HepG2 (cell line): Measurements from ENCODE around the gene TRIM7. TPM values are rescaled to one million over a fixed set of nuclear protein-coding genes. Genes with fewer than 3 reads are reported as not detected.

ENCODE experiments used
- ATAC-seq: fragments of 200-7000 bp; cut with Tn5 transposase; 3 replicates; pipeline ENCODE4 v1.9.1; 2020; ENCODE audit warnings: mild to moderate bottlenecking, moderate library complexity
- BruUV-seq: library from RNA; stranded (reverse); fragments of 400-500 nt; replicated peaks from 2 replicates; lab custom pipeline; 2021; lab: Mats Ljungman, UMichigan
- CTCF ChIA-PET: fragments of 300-600 bp; formaldehyde crosslinking; extraction: SDS; loops from one replicate; lab custom pipeline; 2021; ENCODE audit warnings: low total read pairs, inconsistent platforms, low intra/inter-chr PET ratio; lab: Yijun Ruan, JAX
- POLR2A ChIA-PET: fragments of 350-600 bp; sonication (Branson Sonifier 250); formaldehyde crosslinking; loops from one replicate; lab custom pipeline; 2020; ENCODE audit warnings: antibody characterized with exemption, inconsistent platforms; lab: Yijun Ruan, JAX
- DNase-seq: peaks from one replicate; pipeline ENCODE4 v3.0.0-alpha.2; 2015; ENCODE audit warnings: low spot score
- FAIRE-seq: peaks from 3 replicates; lab custom pipeline; 2011; peaks lifted over from hg19 to GRCh38; lab: Jason Lieb, UNC
- H2AFZ ChIP-seq: one replicate; pipeline ENCODE4 v1.6.1; 2011; ENCODE audit warnings: low read length, inconsistent platforms
- H3K27ac ChIP-seq: fragments of 300-600 bp; 3 replicates; pipeline ENCODE4 v1.8.0; 2011; ENCODE audit warnings: mixed run types, mild to moderate bottlenecking, mixed read lengths, low read length, inconsistent platforms; ENCODE audit not compliant: insufficient read depth; ENCODE audit errors: extremely low read length
- H3K27me3 ChIP-seq, 2 experiments: fragments of 200-600 bp in 1 of 2; 2 replicates in 1 of 2; 3 replicates in 1 of 2; pipeline versions ENCODE4 v1.6.0 to v1.8.0; 2011; ENCODE audit warnings: low read length in 2 of 2, mild to moderate bottlenecking in 2 of 2, moderate library complexity in 2 of 2, inconsistent platforms in 1 of 2; ENCODE audit not compliant: insufficient read depth in 2 of 2, control insufficient read depth in 1 of 2
- H3K36me3 ChIP-seq, 2 experiments: fragments of 200-600 bp in 1 of 2; replicated peaks in 1 of 2; 2 replicates in 1 of 2; 3 replicates in 1 of 2; pipeline versions ENCODE4 v1.5.1 to v1.8.0; 2011; ENCODE audit warnings: low read length in 2 of 2, inconsistent platforms in 1 of 2; ENCODE audit not compliant: insufficient read depth in 2 of 2, control insufficient read depth in 1 of 2
- H3K4me1 ChIP-seq: 2 replicates; pipeline ENCODE4 v1.5.1; 2012; ENCODE audit warnings: low read length, inconsistent platforms; ENCODE audit not compliant: insufficient read depth
- H3K4me2 ChIP-seq: 2 replicates; pipeline ENCODE4 v1.6.0; 2011; ENCODE audit warnings: low read depth, low read length, inconsistent platforms
- H3K4me3 ChIP-seq, 3 experiments: fragments of 200-600 bp in 1 of 3; sonication (generic), shearing (Covaris generic) in 1 of 3; replicated peaks in 1 of 3; 2 replicates each; pipeline ENCODE4 v1.5.1; 2011 to 2016; ENCODE audit warnings: low read length in 3 of 3, inconsistent platforms in 2 of 3, low read depth in 2 of 3, mild to moderate bottlenecking in 2 of 3, control low read depth in 1 of 3, mixed read lengths in 1 of 3; ENCODE audit not compliant: insufficient read depth in 1 of 3
- H3K79me2 ChIP-seq: one replicate; pipeline ENCODE4 v1.6.1; 2011; ENCODE audit warnings: low read length, inconsistent platforms; ENCODE audit not compliant: insufficient read depth
- H3K9ac ChIP-seq: 2 replicates; pipeline ENCODE4 v1.6.0; 2011; ENCODE audit warnings: mild to moderate bottlenecking, low read depth, low read length, inconsistent platforms; ENCODE audit not compliant: insufficient read depth
- H3K9me3 ChIP-seq: 2 replicates; pipeline ENCODE4 v1.5.1; 2012; ENCODE audit warnings: mild to moderate bottlenecking, low read length
- H4K20me1 ChIP-seq: 2 replicates; pipeline ENCODE4 v1.6.0; 2011; ENCODE audit warnings: inconsistent platforms, mild to moderate bottlenecking, low read length, moderate library complexity; ENCODE audit not compliant: insufficient read depth
- BORCS8-MEF2B ChIP-seq: sonication (generic); formaldehyde crosslinking; IDR thresholded peaks from 2 replicates; pipeline ENCODE4 v1.8.0; 2022; ENCODE audit warnings: mild to moderate bottlenecking, missing genetic modification reagents
- NFE2L2 ChIP-seq: fragments of 150-350 bp; IDR thresholded peaks from 2 replicates; pipeline ENCODE4 v1.6.1; 2014; ENCODE audit warnings: low read length
- NR2F6 ChIP-seq, 2 experiments: IDR thresholded peaks; 2 replicates each; pipeline ENCODE4 v1.6.1; 2016; ENCODE audit warnings: antibody characterized with exemption in 1 of 2, mild to moderate bottlenecking in 1 of 2
- ONECUT2 ChIP-seq: sonication (generic); formaldehyde crosslinking; IDR thresholded peaks from 2 replicates; pipeline ENCODE4 v1.4.0; 2020; ENCODE audit warnings: missing genetic modification reagents
- PAXIP1 ChIP-seq: sonication (generic); formaldehyde crosslinking; conservative IDR thresholded peaks from 2 replicates; pipeline ENCODE4 v1.4.0; 2020; ENCODE audit warnings: mild to moderate bottlenecking, missing genetic modification reagents, moderate library complexity
- PHF5A ChIP-seq: IDR thresholded peaks from one replicate; pipeline ENCODE4 v1.6.1; 2018; ENCODE audit warnings: low read depth, missing genetic modification reagents; ENCODE audit not compliant: unreplicated experiment
- POLR2AphosphoS2 ChIP-seq: IDR thresholded peaks from 2 replicates; pipeline ENCODE4 v1.6.1; 2011; ENCODE audit warnings: low read depth, low read length, improper control_type of control experiment
- RXRA ChIP-seq: sonication (generic); formaldehyde crosslinking; IDR thresholded peaks from 2 replicates; pipeline ENCODE4 v1.5.1; 2020; ENCODE audit warnings: missing genetic modification reagents
- SOX5 ChIP-seq: IDR thresholded peaks from 2 replicates; pipeline ENCODE4 v1.6.1; 2016; ENCODE audit warnings: borderline replicate concordance
- SYNCRIP ChIP-seq: fragments of 200-400 bp; formaldehyde crosslinking; IDR thresholded peaks from 2 replicates; pipeline ENCODE4 v1.6.1; 2018; ENCODE audit warnings: mild to moderate bottlenecking, low read depth, low read length; ENCODE audit not compliant: insufficient read depth
- TBP ChIP-seq: sonication (generic); formaldehyde crosslinking; IDR thresholded peaks from 2 replicates; pipeline ENCODE4 v1.5.0; 2020; ENCODE audit warnings: missing genetic modification reagents
- USF2 ChIP-seq, 2 experiments: sonication (generic) in 1 of 2; formaldehyde crosslinking in 1 of 2; IDR thresholded peaks; 2 replicates each; pipeline versions ENCODE4 v1.5.1 to v1.6.1; 2011 to 2020; ENCODE audit warnings: borderline replicate concordance in 1 of 2, low read depth in 1 of 2, low read length in 1 of 2, mild to moderate bottlenecking in 1 of 2, missing genetic modification reagents in 1 of 2, moderate library complexity in 1 of 2
- ZNF432 ChIP-seq: sonication (generic); formaldehyde crosslinking; IDR thresholded peaks from 2 replicates; pipeline ENCODE4 v1.5.0; 2020; ENCODE audit warnings: missing genetic modification reagents, mild to moderate bottlenecking, borderline replicate concordance
- WGBS: methylation state at CpG from one replicate; pipeline ENCODE4 v1.1.6; 2017; ENCODE audit warnings: low lambda C conversion rate; 5-methylcytosine and 5-hydroxymethylcytosine counted together
- in situ Hi-C: cut with HindIII; loops from 2 replicates; pipeline ENCODE4 v1.10.0; 2017; ENCODE audit warnings: low pct_unique_long_range_greater_than_20kb; ENCODE audit not compliant: extremely low pct_ligation_motif_present
- intact Hi-C: fragments of 100-400 bp; cut with micrococcal nuclease; formaldehyde crosslinking; loops from one replicate; pipeline ENCODE4 v1.10.0; 2022; ENCODE audit not compliant: unreplicated experiment
- polyA plus RNA-seq, 8 experiments: library from polyadenylated mRNA; depleted of rRNA in 3 of 8; stranded (reverse) in 7 of 8; unstranded in 1 of 8; fragments of >200 nt; fragmentation: Illumina TruSeq in 4 of 8; extraction: Trizol in 4 of 8; gene quantifications; 2 replicates each; pipeline versions ENCODE4 v1.2.1 to v1.2.3, GENCODE V29; 2011 to 2016; ENCODE audit warnings: low read depth in 4 of 8, missing spikeins in 1 of 8, mixed read lengths in 1 of 8; ENCODE audit not compliant: insufficient read depth in 1 of 8
- total RNA-seq, 5 experiments: library from RNA; depleted of rRNA; stranded (reverse); fragments of >200 nt; fragmentation: Illumina TruSeq; extraction: Trizol; gene quantifications; 2 replicates each; pipeline ENCODE4 v1.2.3, GENCODE V29; 2016; ENCODE audit warnings: low read depth in 1 of 5

TRIM7 gene
- total and polyA plus RNA-seq, 2 of the 13 experiments (the other 11 are each of a cell fraction or from before 2014, with no cell fraction given) = 0.13 TPM; not detected in 1

GRCh38 chr5:181207214-181207959 is 2.4 kb upstream of the TRIM7 start:
- intact Hi-C loops = loop anchor here (1.0 kb wide), 1 partner anchor 20 kb away; no protein-coding TSS in a partner anchor
- CTCF ChIA-PET = no interaction called here
- ATAC-seq (peak; percentile 30), DNase-seq (peak; percentile 82), FAIRE-seq (peak; percentile 54)
- peaks cover 30% of the 10 kb centered on the region for H3K4me1 ChIP-seq
- H3K79me2 ChIP-seq = no peaks in the 10 kb centered on the region
- POLR2A ChIA-PET = interaction anchor here (1.2 to 7.4 kb wide), 10 partner anchors 10 to 1584 kb away, joined by 3 to 104 read pairs (median 16); partner anchors contain the start of genes HNRNPH1, RACK1 and TRIM41
- H3K36me3 ChIP-seq = no peaks in the 10 kb centered on the region
- in situ Hi-C loops = no loop called here
- BruUV-seq = no TSS peak
- H2AFZ ChIP-seq = no peak overlapping the region
- no peaks in the 10 kb centered on the region for H4K20me1 ChIP-seq
- WGBS = 1% methylated on average over 36 of the region's 36 CpGs
- peak overlapping the region; percentile 64 for H3K9ac ChIP-seq
- no peaks in the 10 kb centered on the region for H3K9me3 ChIP-seq
- peak overlapping the region; percentile 51 for H3K27ac ChIP-seq
- H3K4me3 ChIP-seq = peak overlapping the region; percentile 54 to 82 (median 61)
- peak overlapping the region; percentile 80 for H3K4me2 ChIP-seq
- peaks cover 2 to 35% of the 10 kb centered on the region in 2 experiments; a peak in 4 of 5 replicates for H3K27me3 ChIP-seq
- TF ChIP-seq ONECUT2 (CRISPR knock-in tag) = no peak
- 0 out of 2 replicates have a peak, but pooled peaks have one; percentile 39 for TF ChIP-seq TBP (CRISPR knock-in tag)
- no peak for TF ChIP-seq NFE2L2
- TF ChIP-seq PHF5A (CRISPR knock-in tag) = no peak
- TF ChIP-seq POLR2AphosphoS2 = no peak
- 0 out of 2 replicates have a peak, but pooled peaks have one; percentile 35 for TF ChIP-seq NR2F6 (IDR thresholded peaks at IDR 0.05)
- TF ChIP-seq NR2F6 (CRISPR knock-in tag; IDR thresholded peaks at IDR 0.05) = no peak
- TF ChIP-seq PAXIP1 (CRISPR knock-in tag) = no peak
- TF ChIP-seq ZNF432 = no peak
- TF ChIP-seq BORCS8-MEF2B = no peak; the same call in 1 of the 2 replicates
- TF ChIP-seq USF2 (IDR thresholded peaks at IDR 0.05; ENCODE audit: low read depth, low read length) = no peak
- TF ChIP-seq USF2 (CRISPR knock-in tag; IDR thresholded peaks at IDR 0.05; ENCODE audit: borderline replicate concordance) = no peak; the same call in 1 of the 2 replicates
- TF ChIP-seq RXRA = 0 out of 2 replicates have a peak, but pooled peaks have one; percentile 4
- peak; percentile 43; the same call in 1 of the 2 replicates for TF ChIP-seq SOX5 (CRISPR knock-in tag)
- TF ChIP-seq SYNCRIP = no peak
